Hepatocyte (in vitro differentiated cells): Measurements from ENCODE around the gene PCBP3. TPM values are rescaled to one million over a fixed set of nuclear protein-coding genes. Genes with fewer than 3 reads are reported as not detected.

Experiments
- DNase-seq: peaks from one replicate; pipeline ENCODE4 v3.0.0-alpha.2; 2016; ENCODE audit warnings: low spot score
- H2AFZ ChIP-seq: fragments of 200-600 bp; sonication (generic); 2 replicates; pipeline ENCODE4 v1.6.0; 2016; ENCODE audit warnings: antibody characterized with exemption, mild to moderate bottlenecking
- H3K27ac ChIP-seq: fragments of 200-600 bp; sonication (generic); 2 replicates; pipeline ENCODE4 v1.5.1; 2016; ENCODE audit warnings: mild to moderate bottlenecking
- H3K27me3 ChIP-seq: fragments of 200-600 bp; sonication (generic); 2 replicates; pipeline ENCODE4 v1.6.1; 2016
- H3K36me3 ChIP-seq: fragments of 200-600 bp; sonication (generic); replicated peaks from 2 replicates; pipeline ENCODE4 v1.5.1; 2016; ENCODE audit warnings: low read depth; ENCODE audit not compliant: insufficient read depth
- H3K4me1 ChIP-seq: fragments of 200-600 bp; sonication (generic); 2 replicates; pipeline ENCODE4 v1.5.1; 2016; ENCODE audit warnings: mild to moderate bottlenecking, moderate library complexity; ENCODE audit not compliant: insufficient read depth
- H3K4me2 ChIP-seq: fragments of 200-600 bp; sonication (generic); 2 replicates; pipeline ENCODE4 v1.6.0; 2016
- H3K4me3 ChIP-seq: fragments of 200-600 bp; sonication (generic); 2 replicates; pipeline ENCODE4 v1.5.1; 2016; ENCODE audit warnings: mild to moderate bottlenecking
- H3K79me2 ChIP-seq: fragments of 200-600 bp; sonication (generic); 2 replicates; pipeline ENCODE4 v1.6.0; 2017; ENCODE audit warnings: mild to moderate bottlenecking
- H3K9me2 ChIP-seq: fragments of 200-600 bp; sonication (generic); replicated peaks from 2 replicates; pipeline ENCODE4 v1.6.0; 2017; ENCODE audit warnings: mild to moderate bottlenecking; ENCODE audit not compliant: insufficient read depth
- H3K9me3 ChIP-seq: fragments of 200-600 bp; sonication (generic); 2 replicates; pipeline ENCODE4 v1.5.1; 2016; ENCODE audit warnings: low read depth, mild to moderate bottlenecking
- H4K20me1 ChIP-seq: fragments of 200-600 bp; sonication (generic); 2 replicates; pipeline ENCODE4 v1.6.0; 2016; ENCODE audit warnings: mild to moderate bottlenecking; ENCODE audit not compliant: insufficient read depth, poor library complexity, severe bottlenecking
- CTCF ChIP-seq: fragments of 200-600 bp; sonication (generic); IDR thresholded peaks from 2 replicates; pipeline ENCODE4 v1.5.1; 2016; ENCODE audit warnings: antibody characterized with exemption, mild to moderate bottlenecking; ENCODE audit not compliant: poor library complexity
- EZH2 ChIP-seq: fragments of 200-600 bp; sonication (generic); IDR thresholded peaks from 2 replicates; pipeline ENCODE4 v1.6.1; 2016; ENCODE audit warnings: antibody characterized with exemption, mild to moderate bottlenecking, borderline replicate concordance
- EZH2phosphoT487 ChIP-seq: fragments of 200-600 bp; sonication (generic); IDR thresholded peaks from one replicate; pipeline ENCODE4 v1.6.1; 2018; ENCODE audit warnings: antibody characterized with exemption, mild to moderate bottlenecking, low read depth, moderate library complexity; ENCODE audit not compliant: unreplicated experiment, severe bottlenecking
- WGBS: methylation state at CpG from one replicate; pipeline ENCODE4 v1.1.6; 2016; ENCODE audit warnings: low lambda C conversion rate; ENCODE audit errors: missing lambda C conversion rate; 5-methylcytosine and 5-hydroxymethylcytosine counted together
- polyA plus RNA-seq: library from polyadenylated mRNA; unstranded; fragments of >200 nt; fragmentation: Nextera tagmentation; extraction: Ambion mirVana; gene quantifications from 2 replicates; pipeline ENCODE4 v1.2.1, GENCODE V29; 2016
- total RNA-seq: library from RNA; depleted of rRNA; stranded (reverse); fragments of >200 nt; gene quantifications from 2 replicates; pipeline ENCODE4 v1.2.3, GENCODE V29; 2014

PCBP3 gene
- total and polyA plus RNA-seq, 2 experiments from 2014 or later, result 3.1 to 8.8 TPM

DNA sequence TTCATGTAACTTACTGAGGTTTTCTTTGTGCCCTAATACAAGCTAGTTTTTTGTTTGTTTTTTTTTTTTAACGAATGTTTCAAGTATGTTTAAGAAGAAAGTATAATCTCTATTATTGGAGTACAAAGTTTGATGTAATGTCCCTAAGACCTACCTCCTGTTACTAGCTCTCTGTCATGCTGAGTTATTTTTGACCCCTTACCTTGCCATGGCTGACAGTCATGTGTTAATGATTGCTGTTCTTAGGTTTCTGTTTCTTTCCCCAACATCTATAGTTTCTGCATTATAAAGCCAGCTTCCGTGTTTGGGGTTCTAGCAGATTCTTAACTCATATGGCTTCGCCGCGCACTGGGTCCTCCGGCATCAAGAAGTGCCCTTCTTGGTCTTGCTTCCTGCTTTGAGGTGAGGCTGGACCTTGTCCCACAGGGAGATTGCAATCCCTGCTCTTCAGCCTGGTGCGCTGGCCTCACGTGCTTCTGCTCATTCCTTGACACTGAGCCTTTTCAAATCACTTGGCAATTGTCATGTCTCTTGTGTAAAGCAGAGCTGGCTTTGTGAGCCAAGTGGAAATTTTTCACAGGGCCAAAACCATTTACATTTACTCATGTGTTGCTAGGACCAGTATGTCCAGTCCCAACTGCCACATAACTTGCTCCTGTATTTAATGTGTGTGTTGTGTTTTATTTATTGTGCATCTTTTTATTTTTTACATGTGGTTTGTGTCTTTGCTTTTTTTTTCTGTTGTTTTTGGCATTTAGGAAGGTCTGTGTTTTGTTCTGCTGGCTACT, 203.0 kb downstream of the PCBP3 start:
- no peak for TF ChIP-seq EZH2phosphoT487
- no peak for TF ChIP-seq EZH2
- TF ChIP-seq CTCF, result no peak
- Histone ChIP-seq H4K20me1 (no peaks in the 10 kb centered on the region), H3K9me3 (no peaks in the 10 kb centered on the region), H3K9me2 (no peaks in the 10 kb centered on the region), H2AFZ (peak overlapping the region; percentile 31), H3K4me2 (no peak overlapping the region), H3K4me3 (no peak overlapping the region), H3K79me2 (no peaks in the 10 kb centered on the region), H3K27ac (peak overlapping the region; percentile 70), H3K4me1 (peaks cover 11% of the 10 kb centered on the region), H3K36me3 (no peaks in the 10 kb centered on the region), H3K27me3 (no peaks in the 10 kb centered on the region)
- WGBS, result 80% methylated on average over 8 of the region's 8 CpGs
- peak; percentile 64 for DNase-seq

DNA sequence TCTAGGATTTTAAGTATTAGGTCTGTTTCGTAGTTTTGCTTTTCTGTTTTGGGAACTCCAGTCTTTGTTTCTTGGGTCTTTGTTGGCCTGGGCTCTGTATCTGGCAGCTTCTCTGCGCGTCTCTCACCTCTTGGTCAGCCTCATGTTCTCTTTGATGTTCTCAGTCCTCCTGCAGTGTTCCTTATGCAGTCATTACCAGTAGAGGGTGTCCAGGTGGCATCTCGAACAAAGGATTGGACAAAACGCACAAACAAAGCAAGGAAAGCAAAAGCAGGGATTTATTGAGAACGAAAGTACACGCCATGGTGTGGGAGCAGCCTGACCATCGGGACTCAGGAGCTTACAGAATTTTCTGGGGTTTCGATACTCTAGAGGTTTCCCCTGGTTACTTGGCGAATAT, 204.3 kb downstream of the PCBP3 start:
- H3K4me3 ChIP-seq, result no peak overlapping the region
- TF ChIP-seq CTCF (no peak), EZH2phosphoT487 (no peak), EZH2 (no peak)
- H3K36me3 ChIP-seq, result no peaks in the 10 kb centered on the region
- no peak for DNase-seq
- H3K27ac ChIP-seq, result no peak overlapping the region
- H3K79me2 ChIP-seq, result no peaks in the 10 kb centered on the region
- H4K20me1 ChIP-seq, result no peaks in the 10 kb centered on the region
- H3K9me3 ChIP-seq, result no peaks in the 10 kb centered on the region
- H3K27me3 ChIP-seq, result no peaks in the 10 kb centered on the region
- no peak overlapping the region for H2AFZ ChIP-seq
- no peak overlapping the region for H3K4me2 ChIP-seq
- no peaks in the 10 kb centered on the region for H3K9me2 ChIP-seq
- 92% methylated on average over 10 of the region's 10 CpGs for WGBS
- H3K4me1 ChIP-seq, result peaks cover 11% of the 10 kb centered on the region

- no peak overlapping the region for H3K4me2 ChIP-seq
- TF ChIP-seq EZH2 (no peak), CTCF (no peak), EZH2phosphoT487 (no peak)
- H3K4me3 ChIP-seq, result no peak overlapping the region
- H2AFZ ChIP-seq, result no peak overlapping the region
- peaks cover 11% of the 10 kb centered on the region for H3K4me1 ChIP-seq
- H3K9me2 ChIP-seq, result no peaks in the 10 kb centered on the region
- DNase-seq, result no peak
- no peaks in the 10 kb centered on the region for H4K20me1 ChIP-seq
- H3K27me3 ChIP-seq, result no peaks in the 10 kb centered on the region
- H3K27ac ChIP-seq, result no peak overlapping the region
- H3K9me3 ChIP-seq, result no peaks in the 10 kb centered on the region
- WGBS, result 95% methylated on average over 2 of the region's 2 CpGs
- no peaks in the 10 kb centered on the region for H3K79me2 ChIP-seq
- no peaks in the 10 kb centered on the region for H3K36me3 ChIP-seq
These were observed 204.8 kb downstream of the PCBP3 start for GRCh38 chr21:45848331-45848730.
